SHP77 (cell line): Measurements from ENCODE around the gene SMIM1.
"Not testable (repeated sequence)": the region's sequence is repeated elsewhere in the genome, so short reads cannot be mapped to it uniquely, and the experiment has no call there.

ENCODE experiments used
- DNase-seq, 2 experiments: peaks; one replicate each; lab custom pipeline; 2025; lab: John Stamatoyannopoulos, UW

The SMIM1 gene

GRCh38 chr1:3796215-3797061 is 23.9 kb downstream of the SMIM1 start, which contains the start of gene LRRC47:
LRRC47 (minus strand) TSS chr1:3796498; CDS start chr1:3796476, 22 bp downstream.
- DNase-seq: peak; percentile 84 to 91

- DNase-seq: peak; percentile 74 to 78
Measured at GRCh38 chr1:3799976-3800685, 27.6 kb downstream of the SMIM1 start.

GRCh38 chr1:3800795-3801194 is 28.2 kb downstream of the SMIM1 start:
- DNase-seq: not testable (repeated sequence)

GRCh38 chr1:3803905-3804626 is 31.5 kb downstream of the SMIM1 start:
- DNase-seq: no peak

GRCh38 chr1:3804627-3804944 is 32.0 kb downstream of the SMIM1 start:
- not testable (repeated sequence) for DNase-seq

- no peak for DNase-seq
Measured at GRCh38 chr1:3805038-3805437, 32.5 kb downstream of the SMIM1 start.

- DNase-seq: no peak
Measured at GRCh38 chr1:3807769-3808168, 35.2 kb downstream of the SMIM1 start.

- no peak for DNase-seq
Measured at GRCh38 chr1:3809680-3810079, 37.1 kb downstream of the SMIM1 start.

GRCh38 chr1:3810149-3810761 is 37.7 kb downstream of the SMIM1 start:
- not testable (repeated sequence) for DNase-seq

- no peak for DNase-seq
Measured at GRCh38 chr1:3811595-3811911, 39.0 kb downstream of the SMIM1 start.

- DNase-seq: no peak
Measured at GRCh38 chr1:3814065-3814464, 41.5 kb downstream of the SMIM1 start.

GRCh38 chr1:3814771-3815561 is 42.4 kb downstream of the SMIM1 start:
- DNase-seq: no peak

- no peak for DNase-seq
Measured at GRCh38 chr1:3816331-3817137, 44.0 kb downstream of the SMIM1 start.

GRCh38 chr1:3817138-3817740 is 44.7 kb downstream of the SMIM1 start:
- DNase-seq: no peak

GRCh38 chr1:3817821-3818597 is 45.5 kb downstream of the SMIM1 start:
- DNase-seq: no peak

GRCh38 chr1:3819771-3820200 is 47.2 kb downstream of the SMIM1 start:
- no peak for DNase-seq

- DNase-seq: no peak
Measured at GRCh38 chr1:3820316-3820715, 47.8 kb downstream of the SMIM1 start.

GRCh38 chr1:3821004-3821403 is 48.5 kb downstream of the SMIM1 start:
- DNase-seq: no peak

- DNase-seq: no peak
Measured at GRCh38 chr1:3821447-3821846, 48.9 kb downstream of the SMIM1 start.
